A673 (cell line): ENCODE data around the gene C1orf21.

Source experiments
- EZH2 ChIP-seq: fragments of 200-600 bp; sonication (generic); IDR thresholded peaks from 2 replicates; pipeline ENCODE4 v1.6.1; 2017; ENCODE audit warnings: borderline replicate concordance, low read depth, mild to moderate bottlenecking, mixed read lengths, antibody characterized with exemption, low read length; ENCODE audit not compliant: poor library complexity, severe bottlenecking
- TF ChIP-seq, protein P1 (sequence below): fragments of 300-800, 200-600 bp; sonication (generic); conservative IDR thresholded peaks from 2 replicates; pipeline ENCODE4 v1.5.1; 2017; ENCODE audit warnings: low read depth, mild to moderate bottlenecking, antibody characterized with exemption, low read length, moderate library complexity, mixed read lengths

DNA sequence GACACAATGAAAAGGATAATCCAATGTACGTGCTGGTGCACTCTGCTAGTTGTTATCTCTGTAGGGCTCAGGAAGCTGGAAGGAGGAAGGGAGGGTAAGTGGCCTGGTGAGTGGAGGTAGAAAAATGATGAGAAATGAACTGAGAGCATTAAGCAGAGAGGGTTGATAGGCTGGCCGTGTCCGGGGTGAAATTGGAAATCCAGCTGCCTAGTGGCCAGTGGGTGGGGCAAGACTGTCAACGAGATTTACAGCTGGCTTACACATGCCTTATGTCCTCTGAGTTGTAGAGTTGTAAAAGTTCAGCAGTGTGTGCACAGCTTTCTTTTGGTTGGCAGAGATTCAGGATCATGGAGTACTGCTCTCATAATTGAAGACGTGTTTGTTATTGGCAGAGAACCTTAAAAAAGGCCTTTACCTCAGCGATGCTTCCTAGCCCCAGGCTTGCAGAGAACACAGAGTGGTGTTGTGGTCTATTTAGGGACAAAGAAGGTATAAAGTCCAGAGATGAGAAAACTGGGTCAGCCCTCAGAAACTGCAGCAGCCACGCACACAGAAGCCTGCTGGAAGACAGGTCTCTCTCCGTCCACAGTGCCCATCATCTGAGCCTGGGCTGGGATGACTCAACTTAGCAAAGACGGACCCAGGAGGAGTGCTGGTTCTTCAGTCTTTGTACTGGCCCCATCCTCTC is 235.5 kb downstream of the C1orf21 start:
- TF ChIP-seq, protein P1, sequence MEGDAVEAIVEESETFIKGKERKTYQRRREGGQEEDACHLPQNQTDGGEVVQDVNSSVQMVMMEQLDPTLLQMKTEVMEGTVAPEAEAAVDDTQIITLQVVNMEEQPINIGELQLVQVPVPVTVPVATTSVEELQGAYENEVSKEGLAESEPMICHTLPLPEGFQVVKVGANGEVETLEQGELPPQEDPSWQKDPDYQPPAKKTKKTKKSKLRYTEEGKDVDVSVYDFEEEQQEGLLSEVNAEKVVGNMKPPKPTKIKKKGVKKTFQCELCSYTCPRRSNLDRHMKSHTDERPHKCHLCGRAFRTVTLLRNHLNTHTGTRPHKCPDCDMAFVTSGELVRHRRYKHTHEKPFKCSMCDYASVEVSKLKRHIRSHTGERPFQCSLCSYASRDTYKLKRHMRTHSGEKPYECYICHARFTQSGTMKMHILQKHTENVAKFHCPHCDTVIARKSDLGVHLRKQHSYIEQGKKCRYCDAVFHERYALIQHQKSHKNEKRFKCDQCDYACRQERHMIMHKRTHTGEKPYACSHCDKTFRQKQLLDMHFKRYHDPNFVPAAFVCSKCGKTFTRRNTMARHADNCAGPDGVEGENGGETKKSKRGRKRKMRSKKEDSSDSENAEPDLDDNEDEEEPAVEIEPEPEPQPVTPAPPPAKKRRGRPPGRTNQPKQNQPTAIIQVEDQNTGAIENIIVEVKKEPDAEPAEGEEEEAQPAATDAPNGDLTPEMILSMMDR: no peak
- TF ChIP-seq EZH2: no peak
